22Rv1 (cell line): ENCODE measurements around the gene MTG1.
"Not testable (repeated sequence)": the region's sequence is repeated elsewhere in the genome, so short reads cannot be mapped to it uniquely, and the experiment has no call there.

Experiments used
- ZFX ChIP-seq: fragments of 450-650 bp; IDR thresholded peaks from 2 replicates; pipeline ENCODE4 v1.6.1; 2017; ENCODE audit warnings: antibody characterized with exemption, borderline replicate concordance
- TF ChIP-seq, protein P1 (sequence below): fragments of 450-650 bp; IDR thresholded peaks from 2 replicates; pipeline ENCODE4 v1.5.1; 2017; ENCODE audit warnings: mild to moderate bottlenecking

DNA sequence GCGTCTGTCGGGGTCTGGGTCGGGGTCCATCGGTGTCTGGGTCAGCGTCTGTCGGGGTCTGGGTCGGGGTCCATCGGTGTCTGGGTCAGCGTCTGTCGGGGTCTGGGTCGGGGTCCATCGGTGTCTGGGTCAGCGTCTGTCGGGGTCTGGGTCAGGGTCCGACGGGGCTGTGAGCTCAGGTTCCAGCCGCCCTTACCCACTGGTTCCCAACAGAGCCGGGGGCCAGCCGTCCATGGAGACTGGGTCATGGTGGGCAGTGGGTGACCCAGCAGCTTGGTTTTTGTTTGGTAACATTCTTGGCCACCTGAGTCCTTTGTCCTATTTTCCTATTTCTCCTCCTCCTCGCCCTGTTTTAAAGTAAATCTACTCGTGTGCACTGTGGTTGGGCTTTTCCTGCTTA, 47.4 kb downstream of the MTG1 start:
- TF ChIP-seq, protein P1, sequence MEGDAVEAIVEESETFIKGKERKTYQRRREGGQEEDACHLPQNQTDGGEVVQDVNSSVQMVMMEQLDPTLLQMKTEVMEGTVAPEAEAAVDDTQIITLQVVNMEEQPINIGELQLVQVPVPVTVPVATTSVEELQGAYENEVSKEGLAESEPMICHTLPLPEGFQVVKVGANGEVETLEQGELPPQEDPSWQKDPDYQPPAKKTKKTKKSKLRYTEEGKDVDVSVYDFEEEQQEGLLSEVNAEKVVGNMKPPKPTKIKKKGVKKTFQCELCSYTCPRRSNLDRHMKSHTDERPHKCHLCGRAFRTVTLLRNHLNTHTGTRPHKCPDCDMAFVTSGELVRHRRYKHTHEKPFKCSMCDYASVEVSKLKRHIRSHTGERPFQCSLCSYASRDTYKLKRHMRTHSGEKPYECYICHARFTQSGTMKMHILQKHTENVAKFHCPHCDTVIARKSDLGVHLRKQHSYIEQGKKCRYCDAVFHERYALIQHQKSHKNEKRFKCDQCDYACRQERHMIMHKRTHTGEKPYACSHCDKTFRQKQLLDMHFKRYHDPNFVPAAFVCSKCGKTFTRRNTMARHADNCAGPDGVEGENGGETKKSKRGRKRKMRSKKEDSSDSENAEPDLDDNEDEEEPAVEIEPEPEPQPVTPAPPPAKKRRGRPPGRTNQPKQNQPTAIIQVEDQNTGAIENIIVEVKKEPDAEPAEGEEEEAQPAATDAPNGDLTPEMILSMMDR: not testable (repeated sequence)
- TF ChIP-seq ZFX: not testable (repeated sequence)
